GM12878 (cell line): Measurements from ENCODE around the gene ZNF22.

Experiments
- CHD2 ChIP-seq: IDR thresholded peaks from 2 replicates; pipeline ENCODE4 v1.6.1; 2011; ENCODE audit warnings: low read depth, low read length, improper control_type of control experiment, borderline replicate concordance
- JUNB ChIP-seq: IDR thresholded peaks from 2 replicates; pipeline ENCODE4 v1.6.1; 2016; ENCODE audit warnings: antibody characterized with exemption, mild to moderate bottlenecking
- MXI1 ChIP-seq: fragments of 150-350 bp; IDR thresholded peaks from 2 replicates; pipeline ENCODE4 v1.6.1; 2011; ENCODE audit warnings: low read depth, mild to moderate bottlenecking, inconsistent platforms, low read length, improper control_type of control experiment
- RAD21 ChIP-seq: IDR thresholded peaks from 2 replicates; pipeline ENCODE4 v1.6.1; 2011; ENCODE audit warnings: mild to moderate bottlenecking, low read depth, low read length, moderate library complexity; ENCODE audit not compliant: insufficient read depth
- TF ChIP-seq, protein P1 (sequence below): fragments of 150-350 bp; IDR thresholded peaks from 2 replicates; pipeline ENCODE4 v1.6.1; 2016; ENCODE audit warnings: low read depth, low read length
- TF ChIP-seq, protein P2 (sequence below): IDR thresholded peaks from 2 replicates; pipeline ENCODE4 v1.6.1; 2011; ENCODE audit warnings: mild to moderate bottlenecking, low read depth, low read length, moderate library complexity; ENCODE audit not compliant: insufficient replicate concordance

DNA sequence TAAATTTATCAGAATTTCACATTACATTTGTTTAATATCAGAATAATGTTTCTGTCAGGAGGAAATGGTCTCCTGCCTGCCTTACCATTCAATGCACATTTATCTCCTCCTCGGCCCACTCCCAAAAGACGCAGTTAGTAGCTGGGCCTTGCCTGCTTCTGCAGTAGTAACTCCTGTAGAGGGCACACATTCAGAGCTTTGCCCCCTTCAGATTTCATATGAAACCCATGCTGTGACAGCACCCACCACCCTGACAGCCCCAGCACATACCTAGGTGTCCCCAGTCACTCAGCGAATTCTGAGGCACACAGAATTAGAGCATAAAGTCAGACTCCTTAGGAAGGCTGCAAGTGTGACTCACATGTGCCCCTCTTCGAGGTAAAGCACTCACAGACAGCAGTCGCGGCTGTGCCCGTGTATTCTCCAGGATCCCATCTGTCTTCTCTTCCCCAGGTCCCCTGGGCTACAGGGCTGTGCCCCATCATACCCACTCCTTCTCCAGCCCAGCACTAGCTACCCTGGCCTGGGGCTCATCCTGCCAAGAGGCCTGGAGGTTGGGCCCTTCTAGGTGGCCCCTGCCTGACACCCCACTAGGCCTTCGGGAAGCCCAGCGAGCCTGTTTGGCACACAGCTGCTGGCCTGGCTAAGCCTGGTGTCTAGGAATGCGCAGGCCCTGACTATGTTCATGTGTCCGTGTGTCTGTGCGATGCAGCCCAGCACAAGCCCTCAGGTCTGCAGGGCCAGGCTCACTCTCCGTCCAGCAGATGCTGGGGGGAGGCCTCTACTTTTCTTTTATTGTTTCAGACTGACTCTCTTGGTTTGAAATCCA lies 17.4 kb upstream of the ZNF22 start:
- TF ChIP-seq RAD21 (no peak), JUNB (no peak), CHD2 (no peak), MXI1 (no peak)
- TF ChIP-seq, protein P1, sequence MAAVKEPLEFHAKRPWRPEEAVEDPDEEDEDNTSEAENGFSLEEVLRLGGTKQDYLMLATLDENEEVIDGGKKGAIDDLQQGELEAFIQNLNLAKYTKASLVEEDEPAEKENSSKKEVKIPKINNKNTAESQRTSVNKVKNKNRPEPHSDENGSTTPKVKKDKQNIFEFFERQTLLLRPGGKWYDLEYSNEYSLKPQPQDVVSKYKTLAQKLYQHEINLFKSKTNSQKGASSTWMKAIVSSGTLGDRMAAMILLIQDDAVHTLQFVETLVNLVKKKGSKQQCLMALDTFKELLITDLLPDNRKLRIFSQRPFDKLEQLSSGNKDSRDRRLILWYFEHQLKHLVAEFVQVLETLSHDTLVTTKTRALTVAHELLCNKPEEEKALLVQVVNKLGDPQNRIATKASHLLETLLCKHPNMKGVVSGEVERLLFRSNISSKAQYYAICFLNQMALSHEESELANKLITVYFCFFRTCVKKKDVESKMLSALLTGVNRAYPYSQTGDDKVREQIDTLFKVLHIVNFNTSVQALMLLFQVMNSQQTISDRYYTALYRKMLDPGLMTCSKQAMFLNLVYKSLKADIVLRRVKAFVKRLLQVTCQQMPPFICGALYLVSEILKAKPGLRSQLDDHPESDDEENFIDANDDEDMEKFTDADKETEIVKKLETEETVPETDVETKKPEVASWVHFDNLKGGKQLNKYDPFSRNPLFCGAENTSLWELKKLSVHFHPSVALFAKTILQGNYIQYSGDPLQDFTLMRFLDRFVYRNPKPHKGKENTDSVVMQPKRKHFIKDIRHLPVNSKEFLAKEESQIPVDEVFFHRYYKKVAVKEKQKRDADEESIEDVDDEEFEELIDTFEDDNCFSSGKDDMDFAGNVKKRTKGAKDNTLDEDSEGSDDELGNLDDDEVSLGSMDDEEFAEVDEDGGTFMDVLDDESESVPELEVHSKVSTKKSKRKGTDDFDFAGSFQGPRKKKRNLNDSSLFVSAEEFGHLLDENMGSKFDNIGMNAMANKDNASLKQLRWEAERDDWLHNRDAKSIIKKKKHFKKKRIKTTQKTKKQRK = no peak
- TF ChIP-seq, protein P2, sequence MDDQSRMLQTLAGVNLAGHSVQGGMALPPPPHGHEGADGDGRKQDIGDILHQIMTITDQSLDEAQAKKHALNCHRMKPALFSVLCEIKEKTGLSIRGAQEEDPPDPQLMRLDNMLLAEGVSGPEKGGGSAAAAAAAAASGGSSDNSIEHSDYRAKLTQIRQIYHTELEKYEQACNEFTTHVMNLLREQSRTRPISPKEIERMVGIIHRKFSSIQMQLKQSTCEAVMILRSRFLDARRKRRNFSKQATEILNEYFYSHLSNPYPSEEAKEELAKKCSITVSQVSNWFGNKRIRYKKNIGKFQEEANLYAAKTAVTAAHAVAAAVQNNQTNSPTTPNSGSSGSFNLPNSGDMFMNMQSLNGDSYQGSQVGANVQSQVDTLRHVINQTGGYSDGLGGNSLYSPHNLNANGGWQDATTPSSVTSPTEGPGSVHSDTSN = no peak
